Liver (tissue), 9 donors: ENCODE measurements around the gene STX16. TPM values are rescaled to one million over a fixed set of nuclear protein-coding genes. Genes with fewer than 3 reads are reported as not detected.

Experiments
- DNase-seq: peaks from one replicate; pipeline ENCODE4 v3.0.0-alpha.2; 2017; ENCODE audit warnings: low spot score
- H3K27ac ChIP-seq, 2 donors: one replicate each; pipeline ENCODE4 v1.7.0; 2013; ENCODE audit warnings: inconsistent platforms in 2 of 2, low read length in 2 of 2, control low read depth in 1 of 2, low read depth in 1 of 2, mild to moderate bottlenecking in 1 of 2
- H3K27me3 ChIP-seq, 4 donors: one replicate each; pipeline versions ENCODE4 v1.6.1 to v1.7.0; 2013; ENCODE audit warnings: low read length in 3 of 4, inconsistent platforms in 1 of 4, mild to moderate bottlenecking in 1 of 4, moderate library complexity in 1 of 4; ENCODE audit not compliant: control insufficient read depth in 4 of 4, insufficient read depth in 4 of 4
- H3K36me3 ChIP-seq, 4 donors: one replicate each; pipeline versions ENCODE4 v1.6.1 to v1.7.0; 2013; ENCODE audit warnings: low read length in 3 of 4, mild to moderate bottlenecking in 3 of 4, low read depth in 1 of 4, moderate library complexity in 1 of 4; ENCODE audit not compliant: control insufficient read depth in 4 of 4, insufficient read depth in 3 of 4
- H3K4me1 ChIP-seq, 4 donors: one replicate each; pipeline versions ENCODE4 v1.6.1 to v1.7.0; 2013; ENCODE audit warnings: low read length in 3 of 4, mild to moderate bottlenecking in 3 of 4, moderate library complexity in 1 of 4; ENCODE audit not compliant: control insufficient read depth in 4 of 4, insufficient read depth in 4 of 4
- H3K4me3 ChIP-seq, 3 donors: one replicate each; pipeline versions ENCODE4 v1.6.1 to v1.7.0; 2013; ENCODE audit warnings: low read length in 3 of 3, control low read depth in 1 of 3, low read depth in 1 of 3, mild to moderate bottlenecking in 1 of 3
- H3K9ac ChIP-seq, 2 donors: one replicate each; pipeline ENCODE4 v1.7.0; 2013; ENCODE audit warnings: low read length in 2 of 2, mild to moderate bottlenecking in 2 of 2, moderate library complexity in 2 of 2, control low read depth in 1 of 2, low read depth in 1 of 2
- H3K9me3 ChIP-seq, 4 donors: one replicate each; pipeline versions ENCODE4 v1.6.1 to v1.7.0; 2013; ENCODE audit warnings: low read length in 3 of 4; ENCODE audit not compliant: control insufficient read depth in 4 of 4
- EGR1 ChIP-seq, 2 donors: IDR thresholded peaks; 2 replicates each; pipeline ENCODE4 v1.6.1; 2016 to 2018; ENCODE audit warnings: antibody characterized with exemption in 2 of 2, low read depth in 2 of 2
- FOXA2 ChIP-seq: IDR thresholded peaks from 2 replicates; pipeline ENCODE4 v1.6.1; 2016; ENCODE audit warnings: antibody characterized with exemption
- GABPA ChIP-seq, 2 donors: IDR thresholded peaks in 1 of 2; conservative IDR thresholded peaks in 1 of 2; 2 replicates each; pipeline ENCODE4 v1.6.1; 2016; ENCODE audit warnings: antibody characterized with exemption in 2 of 2, mild to moderate bottlenecking in 1 of 2, moderate library complexity in 1 of 2
- HNF4A ChIP-seq, 2 donors: conservative IDR thresholded peaks; 2 replicates each; pipeline ENCODE4 v1.6.1; 2016; ENCODE audit warnings: antibody characterized with exemption in 2 of 2, mild to moderate bottlenecking in 2 of 2
- NR2F2 ChIP-seq: IDR thresholded peaks from 2 replicates; pipeline ENCODE4 v1.6.1; 2016; ENCODE audit warnings: antibody characterized with exemption
- RXRA ChIP-seq, 2 donors: IDR thresholded peaks; 2 replicates each; pipeline ENCODE4 v1.6.1; 2017 to 2018; ENCODE audit warnings: antibody characterized with exemption in 2 of 2, mild to moderate bottlenecking in 1 of 2
- SP1 ChIP-seq: IDR thresholded peaks from 2 replicates; pipeline ENCODE4 v1.6.1; 2018; ENCODE audit warnings: antibody characterized with exemption, mild to moderate bottlenecking
- TAF1 ChIP-seq: conservative IDR thresholded peaks from 2 replicates; pipeline ENCODE4 v1.6.1; 2016; ENCODE audit warnings: antibody characterized with exemption, mild to moderate bottlenecking
- YY1 ChIP-seq: IDR thresholded peaks from 2 replicates; pipeline ENCODE4 v1.6.1; 2016; ENCODE audit warnings: antibody characterized with exemption, mild to moderate bottlenecking
- WGBS: extraction: QIAGEN DNeasy Blood & Tissue Kit; methylation state at CpG from one replicate; pipeline ENCODE4 v1.1.7; 2013; 5-methylcytosine and 5-hydroxymethylcytosine counted together
- polyA plus RNA-seq, 2 donors: library from polyadenylated mRNA; stranded (reverse) in 1 of 2; unstranded in 1 of 2; fragments of 200-250 nt in 1 of 2; fragments of >200 nt in 1 of 2; fragmentation: Nextera tagmentation in 1 of 2; extraction: Ambion mirVana in 1 of 2; gene quantifications; one replicate each; pipeline versions ENCODE4 v1.2.1 to v1.2.3, GENCODE V29; 2013 to 2015
- total RNA-seq, 2 donors: library from RNA; depleted of rRNA; stranded (reverse); fragments of >200 nt; gene quantifications; one replicate each; pipeline ENCODE4 v1.2.3, GENCODE V29; 2014
- TF ChIP-seq, protein P1 (sequence below): IDR thresholded peaks from 2 replicates; pipeline ENCODE4 v1.6.1; 2016; ENCODE audit warnings: antibody characterized with exemption, mild to moderate bottlenecking
- TF ChIP-seq, protein P2 (sequence below): fragments of 150-350 bp; IDR thresholded peaks from 2 replicates; pipeline ENCODE4 v1.5.1; 2017; ENCODE audit warnings: improper control_type of control experiment, low read depth, low read length; ENCODE audit not compliant: missing input control
- TF ChIP-seq, protein P3 (sequence below): IDR thresholded peaks from 2 replicates; pipeline ENCODE4 v1.6.1; 2016; ENCODE audit warnings: antibody characterized with exemption
- donor health status: healthy.
- donor health status: healthy.
- donor health status: healthy.
- donor health status: healthy.
- donor health status: healthy.

STX16 gene
- total and polyA plus RNA-seq, 4 donors, result 8.5 to 32.5 (median 16.6) TPM

DNA sequence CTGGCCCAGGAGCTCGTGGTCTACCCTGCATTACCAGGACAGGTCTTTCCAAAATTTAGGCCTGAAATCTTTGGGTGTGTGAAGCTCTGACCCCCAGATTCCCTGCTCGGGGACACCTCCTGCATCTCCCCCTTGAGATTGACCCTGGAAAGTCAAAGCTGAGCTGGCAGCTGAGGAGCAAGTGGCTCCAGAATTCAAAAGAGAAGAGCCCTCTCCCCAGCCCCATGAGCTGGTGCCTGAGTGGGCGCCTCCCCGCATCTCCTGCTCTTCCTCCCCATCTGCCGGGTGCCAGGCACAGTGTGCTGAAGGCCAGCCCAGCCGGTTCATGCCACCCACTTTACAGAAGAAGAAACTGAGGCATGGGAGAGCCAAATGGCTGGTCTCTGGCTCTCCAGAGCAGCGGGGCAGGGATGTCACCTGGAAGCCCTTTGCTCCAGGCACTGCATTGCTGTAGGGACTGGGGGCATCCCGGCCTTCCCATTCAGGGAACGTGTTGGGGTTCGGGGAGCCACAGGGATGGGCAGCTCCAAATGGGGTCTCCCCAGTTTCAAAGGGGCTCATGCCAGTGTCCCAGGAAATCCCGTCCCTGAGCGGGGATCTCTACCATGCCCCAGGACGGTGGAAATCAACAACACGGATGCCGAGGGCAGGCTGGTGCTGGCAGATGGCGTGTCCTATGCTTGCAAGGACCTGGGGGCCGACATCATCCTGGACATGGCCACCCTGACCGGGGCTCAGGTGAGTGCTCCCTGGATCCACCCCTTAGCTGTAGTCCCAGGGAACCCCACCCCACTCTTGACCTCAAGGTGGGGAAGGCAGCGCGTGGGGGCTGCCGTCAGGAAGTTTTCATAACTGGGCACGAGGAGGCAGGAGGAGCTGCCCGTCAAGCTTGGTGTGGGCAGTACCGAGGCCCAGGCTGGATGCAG is 62.0 kb downstream of the STX16 start:
- Histone ChIP-seq H3K4me3 (no peak overlapping the region), H3K36me3 (peaks cover 0 to 4% (median 1%) of the 10 kb centered on the region in 4 donors), H3K4me1 (no peaks in the 10 kb centered on the region), H3K27ac (no peak overlapping the region), H3K9ac (no peak overlapping the region), H3K9me3 (no peaks in the 10 kb centered on the region), H3K27me3 (no peaks in the 10 kb centered on the region)
- TF ChIP-seq TAF1, result no peak
- no peak for TF ChIP-seq EGR1 (IDR thresholded peaks at IDR 0.05; ENCODE audit: low read depth in 2 of 2)
- TF ChIP-seq, protein P1, sequence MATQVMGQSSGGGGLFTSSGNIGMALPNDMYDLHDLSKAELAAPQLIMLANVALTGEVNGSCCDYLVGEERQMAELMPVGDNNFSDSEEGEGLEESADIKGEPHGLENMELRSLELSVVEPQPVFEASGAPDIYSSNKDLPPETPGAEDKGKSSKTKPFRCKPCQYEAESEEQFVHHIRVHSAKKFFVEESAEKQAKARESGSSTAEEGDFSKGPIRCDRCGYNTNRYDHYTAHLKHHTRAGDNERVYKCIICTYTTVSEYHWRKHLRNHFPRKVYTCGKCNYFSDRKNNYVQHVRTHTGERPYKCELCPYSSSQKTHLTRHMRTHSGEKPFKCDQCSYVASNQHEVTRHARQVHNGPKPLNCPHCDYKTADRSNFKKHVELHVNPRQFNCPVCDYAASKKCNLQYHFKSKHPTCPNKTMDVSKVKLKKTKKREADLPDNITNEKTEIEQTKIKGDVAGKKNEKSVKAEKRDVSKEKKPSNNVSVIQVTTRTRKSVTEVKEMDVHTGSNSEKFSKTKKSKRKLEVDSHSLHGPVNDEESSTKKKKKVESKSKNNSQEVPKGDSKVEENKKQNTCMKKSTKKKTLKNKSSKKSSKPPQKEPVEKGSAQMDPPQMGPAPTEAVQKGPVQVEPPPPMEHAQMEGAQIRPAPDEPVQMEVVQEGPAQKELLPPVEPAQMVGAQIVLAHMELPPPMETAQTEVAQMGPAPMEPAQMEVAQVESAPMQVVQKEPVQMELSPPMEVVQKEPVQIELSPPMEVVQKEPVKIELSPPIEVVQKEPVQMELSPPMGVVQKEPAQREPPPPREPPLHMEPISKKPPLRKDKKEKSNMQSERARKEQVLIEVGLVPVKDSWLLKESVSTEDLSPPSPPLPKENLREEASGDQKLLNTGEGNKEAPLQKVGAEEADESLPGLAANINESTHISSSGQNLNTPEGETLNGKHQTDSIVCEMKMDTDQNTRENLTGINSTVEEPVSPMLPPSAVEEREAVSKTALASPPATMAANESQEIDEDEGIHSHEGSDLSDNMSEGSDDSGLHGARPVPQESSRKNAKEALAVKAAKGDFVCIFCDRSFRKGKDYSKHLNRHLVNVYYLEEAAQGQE, result no peak
- no peak for TF ChIP-seq RXRA (IDR thresholded peaks at IDR 0.05)
- no peak for TF ChIP-seq NR2F2
- no peak for TF ChIP-seq FOXA2
- DNase-seq, result peak; percentile 22
- WGBS, result 97% methylated on average over 24 of the region's 24 CpGs

DNA sequence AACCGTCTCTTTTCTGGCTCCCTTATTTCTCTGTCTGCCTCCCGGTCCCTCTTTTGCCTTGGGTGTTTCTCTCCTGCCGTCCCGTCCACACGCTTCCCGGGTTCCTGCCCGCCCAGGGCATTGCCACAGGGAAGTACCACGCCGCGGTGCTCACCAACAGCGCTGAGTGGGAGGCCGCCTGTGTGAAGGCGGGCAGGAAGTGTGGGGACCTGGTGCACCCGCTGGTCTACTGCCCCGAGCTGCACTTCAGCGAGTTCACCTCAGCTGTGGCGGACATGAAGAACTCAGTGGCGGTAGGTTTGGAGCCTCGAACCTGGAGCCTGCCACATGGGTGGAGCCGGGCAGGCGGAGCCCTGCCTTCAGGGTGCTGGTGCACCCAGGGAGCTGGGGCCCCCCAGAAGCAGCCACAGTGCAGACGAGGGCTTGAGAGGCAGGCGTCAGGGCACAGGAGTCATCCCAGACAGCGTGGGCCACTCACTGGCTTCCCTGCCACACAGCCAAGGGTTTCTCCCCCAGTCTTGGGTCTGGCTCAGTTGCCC is 62.8 kb downstream of the STX16 start:
- Histone ChIP-seq H3K27ac (no peak overlapping the region), H3K36me3 (peaks cover 0 to 4% (median 1%) of the 10 kb centered on the region in 4 donors), H3K4me3 (no peak overlapping the region), H3K27me3 (no peaks in the 10 kb centered on the region), H3K9ac (no peak overlapping the region), H3K9me3 (no peaks in the 10 kb centered on the region), H3K4me1 (no peaks in the 10 kb centered on the region)
- TF ChIP-seq HNF4A (conservative IDR thresholded peaks at IDR 0.05) (no peak), SP1 (no peak), FOXA2 (no peak), GABPA (IDR thresholded peaks at IDR 0.05 in 1 of 2, conservative IDR thresholded peaks at IDR 0.05 in 1 of 2) (no peak), YY1 (no peak)
- TF ChIP-seq, protein P2, sequence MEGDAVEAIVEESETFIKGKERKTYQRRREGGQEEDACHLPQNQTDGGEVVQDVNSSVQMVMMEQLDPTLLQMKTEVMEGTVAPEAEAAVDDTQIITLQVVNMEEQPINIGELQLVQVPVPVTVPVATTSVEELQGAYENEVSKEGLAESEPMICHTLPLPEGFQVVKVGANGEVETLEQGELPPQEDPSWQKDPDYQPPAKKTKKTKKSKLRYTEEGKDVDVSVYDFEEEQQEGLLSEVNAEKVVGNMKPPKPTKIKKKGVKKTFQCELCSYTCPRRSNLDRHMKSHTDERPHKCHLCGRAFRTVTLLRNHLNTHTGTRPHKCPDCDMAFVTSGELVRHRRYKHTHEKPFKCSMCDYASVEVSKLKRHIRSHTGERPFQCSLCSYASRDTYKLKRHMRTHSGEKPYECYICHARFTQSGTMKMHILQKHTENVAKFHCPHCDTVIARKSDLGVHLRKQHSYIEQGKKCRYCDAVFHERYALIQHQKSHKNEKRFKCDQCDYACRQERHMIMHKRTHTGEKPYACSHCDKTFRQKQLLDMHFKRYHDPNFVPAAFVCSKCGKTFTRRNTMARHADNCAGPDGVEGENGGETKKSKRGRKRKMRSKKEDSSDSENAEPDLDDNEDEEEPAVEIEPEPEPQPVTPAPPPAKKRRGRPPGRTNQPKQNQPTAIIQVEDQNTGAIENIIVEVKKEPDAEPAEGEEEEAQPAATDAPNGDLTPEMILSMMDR, result no peak
- TF ChIP-seq, protein P3, sequence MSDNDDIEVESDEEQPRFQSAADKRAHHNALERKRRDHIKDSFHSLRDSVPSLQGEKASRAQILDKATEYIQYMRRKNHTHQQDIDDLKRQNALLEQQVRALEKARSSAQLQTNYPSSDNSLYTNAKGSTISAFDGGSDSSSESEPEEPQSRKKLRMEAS, result no peak
- TF ChIP-seq, protein P1, result no peak
- peak; percentile 28 for DNase-seq
- 96% methylated on average over 24 of the region's 24 CpGs for WGBS
